GM23338 (cell line): ENCODE data around the gene CEP72.

Source experiments
- EZH2 ChIP-seq: fragments of 200-600 bp; sonication (generic); IDR thresholded peaks from one replicate; pipeline ENCODE4 v1.8.0; 2017; ENCODE audit warnings: antibody characterized with exemption, mild to moderate bottlenecking, low read depth; ENCODE audit not compliant: unreplicated experiment
- POLR2AphosphoS5 ChIP-seq: IDR thresholded peaks from 2 replicates; pipeline ENCODE4 v1.6.1; 2016; ENCODE audit warnings: antibody characterized with exemption, low read depth
- TF ChIP-seq, protein P1 (sequence below), 2 experiments: fragments of 200-600 bp in 1 of 2; sonication (generic) in 1 of 2; conservative IDR thresholded peaks; 2 replicates each; pipeline versions ENCODE4 v1.5.1 to v1.6.1; 2016 to 2017; ENCODE audit warnings: antibody characterized with exemption in 2 of 2, low read depth in 2 of 2, mild to moderate bottlenecking in 2 of 2, moderate library complexity in 1 of 2

- TF ChIP-seq EZH2 (no peak), POLR2AphosphoS5 (no peak)
- TF ChIP-seq, protein P1, sequence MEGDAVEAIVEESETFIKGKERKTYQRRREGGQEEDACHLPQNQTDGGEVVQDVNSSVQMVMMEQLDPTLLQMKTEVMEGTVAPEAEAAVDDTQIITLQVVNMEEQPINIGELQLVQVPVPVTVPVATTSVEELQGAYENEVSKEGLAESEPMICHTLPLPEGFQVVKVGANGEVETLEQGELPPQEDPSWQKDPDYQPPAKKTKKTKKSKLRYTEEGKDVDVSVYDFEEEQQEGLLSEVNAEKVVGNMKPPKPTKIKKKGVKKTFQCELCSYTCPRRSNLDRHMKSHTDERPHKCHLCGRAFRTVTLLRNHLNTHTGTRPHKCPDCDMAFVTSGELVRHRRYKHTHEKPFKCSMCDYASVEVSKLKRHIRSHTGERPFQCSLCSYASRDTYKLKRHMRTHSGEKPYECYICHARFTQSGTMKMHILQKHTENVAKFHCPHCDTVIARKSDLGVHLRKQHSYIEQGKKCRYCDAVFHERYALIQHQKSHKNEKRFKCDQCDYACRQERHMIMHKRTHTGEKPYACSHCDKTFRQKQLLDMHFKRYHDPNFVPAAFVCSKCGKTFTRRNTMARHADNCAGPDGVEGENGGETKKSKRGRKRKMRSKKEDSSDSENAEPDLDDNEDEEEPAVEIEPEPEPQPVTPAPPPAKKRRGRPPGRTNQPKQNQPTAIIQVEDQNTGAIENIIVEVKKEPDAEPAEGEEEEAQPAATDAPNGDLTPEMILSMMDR (conservative IDR thresholded peaks at IDR 0.05; ENCODE audit: low read depth in 2 of 2) = no peak
Measured at GRCh38 chr5:637581-638450, 25.7 kb downstream of the CEP72 start.
